ENCODE measurements around the gene ELL.

DNA sequence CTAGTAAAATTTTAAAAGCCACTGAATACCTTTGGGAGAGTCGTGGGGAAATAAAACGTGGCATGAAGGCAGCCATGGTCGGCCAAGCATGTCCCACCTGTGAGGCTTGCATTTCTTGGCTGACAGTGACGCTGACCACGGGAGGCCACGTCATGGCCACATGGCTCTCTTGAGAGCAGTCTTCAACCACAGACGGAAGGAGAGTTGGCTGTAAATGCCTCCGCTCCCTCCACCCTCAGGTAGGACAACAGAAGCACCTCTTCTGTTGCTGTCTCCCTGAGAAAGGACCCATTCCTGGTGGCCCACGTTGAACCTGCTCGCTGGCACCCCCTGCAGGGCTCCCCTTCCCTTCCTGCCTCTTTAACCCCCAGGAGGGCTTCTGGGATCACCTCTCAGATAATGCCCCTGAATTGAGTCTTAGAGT, 113.8 kb downstream of the ELL start:
- TF ChIP-seq FOXP2 (optimal IDR thresholded peaks at IDR 0.05; ENCODE audit: control extremely low read depth, extremely low read length, insufficient read depth) (no peak), EZH2 (IDR thresholded peaks at IDR 0.05) (no peak)

Data from SK-N-MC (cell line).